Immature natural killer cell (primary cell): Measurements from ENCODE around the gene SERINC3. TPM values are rescaled to one million over a fixed set of nuclear protein-coding genes. Genes with fewer than 3 reads are reported as not detected.
"Not testable (repeated sequence)": the region's sequence is repeated elsewhere in the genome, so short reads cannot be mapped to it uniquely, and the experiment has no call there.

ENCODE experiments used
- DNase-seq, 3 donors: peaks; one replicate each; pipeline ENCODE4 v3.0.0; 2022; ENCODE audit warnings: mixed read lengths in 1 of 3
- H3K27ac Mint-ChIP-seq, 6 donors: one replicate each; pipeline ENCODE4 v1.8.0; 2020; ENCODE audit warnings: mixed read lengths in 6 of 6, mild to moderate bottlenecking in 5 of 6, inconsistent platforms in 4 of 6, moderate library complexity in 3 of 6
- H3K27me3 Mint-ChIP-seq, 3 donors: one replicate each; pipeline ENCODE4 v1.8.0; 2020 to 2021; ENCODE audit warnings: low read depth in 3 of 3, mild to moderate bottlenecking in 3 of 3, mixed read lengths in 3 of 3, moderate library complexity in 3 of 3, inconsistent platforms in 1 of 3
- H3K36me3 Mint-ChIP-seq, 3 donors: one replicate each; pipeline ENCODE4 v1.8.0; 2020; ENCODE audit warnings: mixed read lengths in 3 of 3, inconsistent platforms in 2 of 3, mild to moderate bottlenecking in 2 of 3
- H3K4me1 Mint-ChIP-seq, 2 donors: one replicate each; pipeline ENCODE4 v1.8.0; 2020; ENCODE audit warnings: inconsistent platforms in 2 of 2, mild to moderate bottlenecking in 2 of 2, mixed read lengths in 2 of 2, moderate library complexity in 1 of 2
- H3K4me3 Mint-ChIP-seq, 5 donors: one replicate each; pipeline ENCODE4 v1.8.0; 2020; ENCODE audit warnings: mild to moderate bottlenecking in 5 of 5, mixed read lengths in 5 of 5, inconsistent platforms in 3 of 5, moderate library complexity in 3 of 5
- H3K9me3 Mint-ChIP-seq, 6 donors: one replicate each; pipeline ENCODE4 v1.8.0; 2020; ENCODE audit warnings: mild to moderate bottlenecking in 6 of 6, mixed read lengths in 6 of 6, inconsistent platforms in 4 of 6, moderate library complexity in 3 of 6
- polyA plus RNA-seq, 3 donors: library from polyadenylated mRNA; unstranded; fragments of 300-500 nt; fragmentation: Illumina TruSeq; gene quantifications; one replicate each; pipeline ENCODE4 v1.2.3, GENCODE V29; 2021

Gene SERINC3
- 100 to 1,000 TPM; 180 to 266 (median 215) TPM for polyA plus RNA-seq

- no peaks in the 10 kb centered on the region for H3K9me3 Mint-ChIP-seq
- peaks cover 4 to 20% (median 18%) of the 10 kb centered on the region in 3 donors for H3K27me3 Mint-ChIP-seq
- H3K4me1 Mint-ChIP-seq, result peaks cover 56 to 60% of the 10 kb centered on the region in 2 donors
- peak within 1 kb of the TSS; percentile 95 to 100 (median 98) for H3K27ac Mint-ChIP-seq
- DNase-seq, result peak; percentile 99 to 100 (median 99)
- no peaks in the 10 kb centered on the region for H3K36me3 Mint-ChIP-seq
- peak within 1 kb of the TSS; percentile 84 to 94 (median 89) for H3K4me3 Mint-ChIP-seq
Measured at GRCh38 chr20:44521484-44522481, at the start of gene SERINC3. SERINC3 (minus strand) TSS chr20:44522070; CDS start chr20:44521951, 119 bp downstream.

DNA sequence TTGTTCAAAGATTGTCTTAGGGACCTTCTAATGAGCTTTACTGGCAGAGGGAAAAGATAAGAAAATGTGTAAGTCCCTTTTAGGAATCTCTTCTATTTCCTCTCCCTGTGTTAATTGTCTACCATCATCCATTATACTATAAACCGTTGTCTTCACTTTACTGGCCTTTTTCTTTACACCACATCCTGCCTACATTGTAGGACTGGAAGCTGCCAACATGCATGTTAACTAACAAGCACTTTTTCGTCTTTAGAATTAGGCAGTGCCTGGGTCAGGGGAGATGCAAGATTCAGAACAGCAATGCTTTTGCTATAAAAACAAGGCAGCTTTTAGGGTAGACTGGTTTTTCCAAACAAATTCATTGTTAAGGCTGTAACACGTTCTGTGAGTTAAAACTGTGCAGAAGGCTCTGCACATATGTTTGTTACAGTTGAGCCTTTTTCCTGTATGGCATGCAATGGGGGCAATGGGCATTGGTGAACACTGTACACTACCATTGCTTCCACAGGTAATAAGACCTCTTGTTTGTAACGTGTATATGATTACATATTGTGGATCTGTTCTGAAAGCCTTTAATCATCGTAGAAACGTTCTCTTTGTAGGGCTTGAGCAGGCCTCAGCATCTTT lies 49.6 kb upstream of the SERINC3 start:
- no peak overlapping the region for H3K4me3 Mint-ChIP-seq

GRCh38 chr20:44570367-44570766 lies 48.5 kb upstream of the SERINC3 start:
- no peaks in the 10 kb centered on the region for H3K9me3 Mint-ChIP-seq
- no peak for DNase-seq
- no peaks in the 10 kb centered on the region for H3K36me3 Mint-ChIP-seq
- no peaks in the 10 kb centered on the region for H3K27me3 Mint-ChIP-seq
- no peak overlapping the region for H3K4me3 Mint-ChIP-seq
- peak overlapping the region in 1 of 6 donors; percentile 60 for H3K27ac Mint-ChIP-seq
- peaks cover 13 to 28% of the 10 kb centered on the region in 2 donors for H3K4me1 Mint-ChIP-seq

More for the DNA sequence above, 49.6 kb upstream of the SERINC3 start:
- Mint-ChIP-seq H3K4me1 (peaks cover 13 to 29% of the 10 kb centered on the region in 2 donors), H3K36me3 (no peaks in the 10 kb centered on the region), H3K9me3 (no peaks in the 10 kb centered on the region), H3K27me3 (no peaks in the 10 kb centered on the region), H3K27ac (peak overlapping the region in 3 of 6 donors; percentile 8 to 21 (median 17))
- no peak for DNase-seq

GRCh38 chr20:44566811-44567210 lies 44.9 kb upstream of the SERINC3 start:
- H3K27me3 Mint-ChIP-seq, result peaks cover 0 to 3% (median 0%) of the 10 kb centered on the region in 3 donors
- DNase-seq, result no peak
- peaks cover 13 to 28% of the 10 kb centered on the region in 2 donors for H3K4me1 Mint-ChIP-seq
- H3K36me3 Mint-ChIP-seq, result no peaks in the 10 kb centered on the region
- no peaks in the 10 kb centered on the region for H3K9me3 Mint-ChIP-seq
- peak overlapping the region in 1 of 6 donors; percentile 58 for H3K27ac Mint-ChIP-seq
- H3K4me3 Mint-ChIP-seq, result no peak overlapping the region

GRCh38 chr20:44566018-44566417 lies 44.1 kb upstream of the SERINC3 start:
- Mint-ChIP-seq H3K27me3 (peaks cover 0 to 3% (median 0%) of the 10 kb centered on the region in 3 donors), H3K36me3 (no peaks in the 10 kb centered on the region), H3K9me3 (no peaks in the 10 kb centered on the region), H3K4me3 (peak overlapping the region in 1 of 5 donors; percentile 9), H3K27ac (peak overlapping the region in 1 of 6 donors; percentile 34), H3K4me1 (peaks cover 9 to 21% of the 10 kb centered on the region in 2 donors)
- peak in 2 of 3 donors; percentile 11 to 25 for DNase-seq

- peaks cover 7 to 12% of the 10 kb centered on the region in 2 donors for H3K4me1 Mint-ChIP-seq
- no peaks in the 10 kb centered on the region for H3K36me3 Mint-ChIP-seq
- H3K9me3 Mint-ChIP-seq, result no peaks in the 10 kb centered on the region
- H3K27me3 Mint-ChIP-seq, result peaks cover 0 to 5% (median 4%) of the 10 kb centered on the region in 3 donors
- DNase-seq, result no peak
- no peak overlapping the region for H3K4me3 Mint-ChIP-seq
- H3K27ac Mint-ChIP-seq, result no peak overlapping the region
Measured at GRCh38 chr20:44561876-44562275, 40.0 kb upstream of the SERINC3 start.

DNA sequence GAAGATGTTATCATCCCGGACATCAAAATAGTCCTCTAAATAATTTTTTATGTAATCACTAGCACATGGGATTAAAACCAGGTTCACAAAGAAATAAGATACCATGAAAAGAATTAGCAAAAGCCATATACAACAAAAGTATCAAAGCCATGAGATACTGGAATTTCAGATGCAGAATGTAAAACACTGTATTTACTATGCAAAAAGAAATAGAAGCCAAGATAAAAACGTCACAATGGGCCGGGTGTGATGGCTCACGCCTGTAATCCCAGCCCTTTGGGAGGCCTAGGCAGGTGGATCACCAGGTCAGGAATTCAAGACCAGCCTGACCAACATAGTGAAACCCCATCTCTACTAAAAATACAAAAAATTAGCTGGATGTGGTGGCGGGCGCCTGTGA lies 38.9 kb upstream of the SERINC3 start:
- H3K4me1 Mint-ChIP-seq, H3K36me3 Mint-ChIP-seq, H3K27ac Mint-ChIP-seq, H3K9me3 Mint-ChIP-seq, H3K27me3 Mint-ChIP-seq, DNase-seq, H3K4me3 Mint-ChIP-seq: not testable (repeated sequence)

GRCh38 chr20:44560229-44560628 lies 38.4 kb upstream of the SERINC3 start:
- Mint-ChIP-seq H3K9me3 (no peaks in the 10 kb centered on the region), H3K27ac (no peak overlapping the region), H3K36me3 (no peaks in the 10 kb centered on the region), H3K4me3 (no peak overlapping the region), H3K27me3 (peaks cover 0 to 5% (median 4%) of the 10 kb centered on the region in 3 donors), H3K4me1 (no peaks in the 10 kb centered on the region)
- no peak for DNase-seq

DNA sequence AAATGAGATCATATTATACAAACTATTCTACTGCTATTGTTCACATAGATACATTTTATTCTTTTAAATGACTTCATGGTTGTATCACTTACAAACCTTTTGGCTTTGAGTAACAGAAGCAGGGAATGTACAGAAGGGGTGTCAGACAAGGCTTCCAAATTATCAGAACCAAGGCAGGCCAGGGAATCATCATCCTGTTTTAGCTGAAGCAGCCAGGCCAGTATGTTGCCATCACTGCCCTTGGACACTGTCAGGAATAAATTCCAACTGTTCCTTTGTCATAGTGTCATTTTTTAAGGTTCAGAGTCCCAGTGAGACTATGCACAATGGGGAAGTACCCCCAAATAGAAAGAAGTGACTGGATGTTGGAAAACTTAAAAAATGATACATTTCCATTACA lies 37.4 kb upstream of the SERINC3 start:
- Mint-ChIP-seq H3K36me3 (no peaks in the 10 kb centered on the region), H3K4me1 (no peaks in the 10 kb centered on the region), H3K27me3 (peaks cover 0 to 5% (median 4%) of the 10 kb centered on the region in 3 donors), H3K9me3 (no peaks in the 10 kb centered on the region), H3K27ac (no peak overlapping the region), H3K4me3 (no peak overlapping the region)
- DNase-seq, result no peak

DNA sequence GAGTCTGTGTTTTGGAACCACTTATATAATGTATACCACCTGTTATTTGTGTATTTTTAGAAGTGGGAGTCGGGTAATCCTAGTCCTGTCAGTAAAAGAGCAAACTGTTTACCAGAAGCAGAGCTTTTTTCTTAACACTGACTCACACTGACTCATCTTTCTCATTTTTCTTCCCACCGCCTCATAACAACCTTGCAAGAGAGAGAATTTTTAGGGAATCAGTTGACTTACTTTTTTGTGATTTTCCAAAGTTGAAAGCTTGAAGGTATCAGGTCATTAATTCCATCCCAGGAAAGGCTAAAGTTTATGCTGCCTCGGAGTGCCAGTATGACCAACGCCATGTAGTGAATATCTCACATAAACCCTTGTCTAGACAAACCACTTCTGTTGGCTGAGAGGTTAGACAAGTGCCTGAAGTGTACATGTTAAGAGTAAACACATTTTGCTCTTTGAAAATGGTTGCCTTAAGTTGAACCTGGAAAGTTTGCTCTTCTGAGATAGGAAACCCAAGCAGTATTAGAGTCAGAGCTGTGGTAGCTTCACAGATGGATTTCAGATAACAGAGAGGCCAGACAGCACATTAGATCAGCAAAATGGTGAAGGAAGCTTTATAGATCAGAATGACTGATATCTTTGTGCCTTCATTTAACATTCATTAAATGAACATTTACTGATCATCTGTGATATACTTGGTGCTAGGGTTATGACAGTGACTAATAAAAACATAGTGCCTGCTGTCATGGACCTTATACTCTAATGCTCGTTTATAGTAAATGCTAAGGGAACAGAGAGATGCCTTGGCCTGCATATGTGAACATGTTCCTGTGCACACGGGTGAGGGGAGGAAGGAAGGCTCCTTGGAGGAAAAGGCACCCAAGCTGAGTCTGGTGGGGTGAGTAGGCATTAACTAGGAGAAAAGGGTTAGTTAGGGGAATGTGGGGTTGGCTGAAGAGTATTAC lies 31.4 kb upstream of the SERINC3 start:
- Mint-ChIP-seq H3K27ac (no peak overlapping the region), H3K36me3 (no peaks in the 10 kb centered on the region), H3K9me3 (no peaks in the 10 kb centered on the region), H3K27me3 (peaks cover 0 to 4% (median 4%) of the 10 kb centered on the region in 3 donors), H3K4me3 (no peak overlapping the region), H3K4me1 (no peaks in the 10 kb centered on the region)
- no peak for DNase-seq

GRCh38 chr20:44552568-44552949 lies 30.7 kb upstream of the SERINC3 start:
- DNase-seq, result no peak
- no peak overlapping the region for H3K4me3 Mint-ChIP-seq
- H3K4me1 Mint-ChIP-seq, result no peaks in the 10 kb centered on the region
- peaks cover 0 to 4% (median 4%) of the 10 kb centered on the region in 3 donors for H3K27me3 Mint-ChIP-seq
- no peaks in the 10 kb centered on the region for H3K36me3 Mint-ChIP-seq
- no peak overlapping the region for H3K27ac Mint-ChIP-seq
- H3K9me3 Mint-ChIP-seq, result no peaks in the 10 kb centered on the region

DNA sequence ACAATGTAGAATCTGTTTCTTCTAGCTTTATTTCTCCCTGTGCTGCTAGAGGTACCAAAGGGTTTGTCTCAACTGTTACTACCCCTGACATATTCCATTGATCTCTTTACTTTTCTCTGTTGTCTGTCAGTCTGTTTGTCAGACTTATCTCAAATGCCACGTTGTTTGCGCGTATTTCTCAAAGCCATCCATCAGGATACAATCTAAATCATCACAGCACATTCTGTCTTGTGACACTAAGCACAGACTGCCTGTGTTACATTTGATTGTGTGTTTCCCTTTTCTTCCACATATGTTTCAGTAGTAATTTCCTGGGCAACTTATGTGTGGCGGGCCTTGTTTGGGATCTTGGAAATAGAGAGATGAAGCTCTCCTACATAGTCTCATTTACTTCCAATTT lies 30.2 kb upstream of the SERINC3 start:
- Mint-ChIP-seq H3K9me3 (no peaks in the 10 kb centered on the region), H3K27ac (no peak overlapping the region)

GRCh38 chr20:44549123-44549522 lies 27.3 kb upstream of the SERINC3 start:
- Mint-ChIP-seq H3K27me3 (peaks cover 2 to 6% (median 4%) of the 10 kb centered on the region in 3 donors), H3K9me3 (no peaks in the 10 kb centered on the region), H3K4me3 (no peak overlapping the region), H3K36me3 (no peaks in the 10 kb centered on the region), H3K27ac (no peak overlapping the region), H3K4me1 (no peaks in the 10 kb centered on the region)
- DNase-seq, result no peak

More for the DNA sequence above, 30.2 kb upstream of the SERINC3 start:
- Mint-ChIP-seq H3K4me1 (no peaks in the 10 kb centered on the region), H3K36me3 (no peaks in the 10 kb centered on the region), H3K4me3 (no peak overlapping the region), H3K27me3 (peaks cover 0 to 4% (median 4%) of the 10 kb centered on the region in 3 donors)
- DNase-seq, result no peak
